Skeletal muscle satellite cell (primary cell): ENCODE data around the gene ATG2A.
A peak's percentile ranks its signal among the peaks of the same experiment; 100 is the strongest.

Experiments
- H3K27me3 ChIP-seq: 2 replicates; pipeline ENCODE4 v1.7.0; 2013; ENCODE audit warnings: low read length; ENCODE audit not compliant: control insufficient read depth, insufficient read depth
- H3K36me3 ChIP-seq: 2 replicates; pipeline ENCODE4 v1.7.0; 2013; ENCODE audit warnings: mild to moderate bottlenecking, control low read depth, low read length; ENCODE audit not compliant: insufficient read depth
- H3K4me1 ChIP-seq: 2 replicates; pipeline ENCODE4 v1.7.0; 2013; ENCODE audit warnings: low read length; ENCODE audit not compliant: control insufficient read depth, insufficient read depth
- H3K4me2 ChIP-seq: 2 replicates; pipeline ENCODE4 v1.7.0; 2013; ENCODE audit warnings: mild to moderate bottlenecking, low read length
- H3K4me3 ChIP-seq: 2 replicates; pipeline ENCODE4 v1.7.0; 2013; ENCODE audit warnings: low read length
- H3K9ac ChIP-seq: 2 replicates; pipeline ENCODE4 v1.7.0; 2013; ENCODE audit warnings: mild to moderate bottlenecking, low read depth, low read length, moderate library complexity
- H3K9me3 ChIP-seq: replicated peaks from 2 replicates; pipeline ENCODE4 v1.7.0; 2013; ENCODE audit warnings: mild to moderate bottlenecking, control low read depth, low read length

The ATG2A gene

GRCh38 chr11:64891215-64891848, 25.7 kb downstream of the ATG2A start:
- no peak overlapping the region for H3K4me3 ChIP-seq
- H3K4me1 ChIP-seq, result peaks cover 5% of the 10 kb centered on the region
- no peaks in the 10 kb centered on the region for H3K9me3 ChIP-seq
- H3K4me2 ChIP-seq, result no peak overlapping the region
- peaks cover 17% of the 10 kb centered on the region for H3K36me3 ChIP-seq
- no peaks in the 10 kb centered on the region for H3K27me3 ChIP-seq
- no peak overlapping the region for H3K9ac ChIP-seq

DNA sequence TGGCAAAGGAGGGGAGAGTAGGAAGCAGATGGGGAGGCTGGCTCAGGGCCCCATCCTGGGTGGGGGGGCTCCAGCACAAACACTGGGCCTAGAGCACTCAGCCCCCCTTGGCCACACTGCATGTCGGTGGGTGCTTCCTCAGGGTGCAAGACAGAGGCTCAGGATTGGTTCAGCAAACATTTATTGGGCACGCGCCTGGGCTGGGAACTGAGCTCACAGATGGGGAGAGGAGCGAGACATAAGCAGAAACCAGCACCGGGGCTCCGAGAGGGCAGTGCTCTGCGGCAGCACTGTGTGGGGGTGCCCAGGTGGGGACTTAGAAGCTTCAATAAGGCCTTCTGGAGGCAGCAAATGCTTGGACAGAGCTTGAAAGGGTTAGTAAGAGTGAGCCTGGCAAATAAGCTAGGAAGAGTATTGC, 26.5 kb downstream of the ATG2A start:
- Histone ChIP-seq H3K36me3 (peaks cover 10% of the 10 kb centered on the region), H3K9me3 (no peaks in the 10 kb centered on the region), H3K4me3 (no peak overlapping the region), H3K4me1 (peaks cover 13% of the 10 kb centered on the region), H3K4me2 (no peak overlapping the region), H3K9ac (no peak overlapping the region), H3K27me3 (no peaks in the 10 kb centered on the region)

GRCh38 chr11:64888729-64889511, 28.1 kb downstream of the ATG2A start:
- H3K9ac ChIP-seq, result no peak overlapping the region
- no peaks in the 10 kb centered on the region for H3K27me3 ChIP-seq
- no peak overlapping the region for H3K4me2 ChIP-seq
- H3K4me3 ChIP-seq, result no peak overlapping the region
- no peaks in the 10 kb centered on the region for H3K9me3 ChIP-seq
- H3K4me1 ChIP-seq, result peaks cover 18% of the 10 kb centered on the region
- no peaks in the 10 kb centered on the region for H3K36me3 ChIP-seq

DNA sequence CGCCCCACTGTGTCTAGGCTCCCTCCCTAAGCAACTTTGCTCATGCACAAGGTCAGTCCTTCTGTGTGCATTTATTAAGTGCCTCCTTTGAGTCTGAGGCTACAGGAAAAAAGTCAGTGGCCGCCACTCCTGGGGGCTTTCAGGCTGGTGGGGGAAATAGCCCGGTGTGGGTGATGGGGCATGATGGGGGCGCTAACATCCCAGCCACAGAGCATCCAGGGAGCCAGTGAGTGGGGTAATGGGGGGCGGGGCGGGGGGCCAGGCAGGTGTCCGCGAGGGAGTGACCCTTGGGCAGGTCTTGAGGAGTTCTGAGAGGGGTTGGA, 28.6 kb downstream of the ATG2A start:
- H3K4me2 ChIP-seq, result peak overlapping the region; percentile 82
- H3K27me3 ChIP-seq, result no peaks in the 10 kb centered on the region
- H3K4me1 ChIP-seq, result peaks cover 18% of the 10 kb centered on the region
- H3K9ac ChIP-seq, result no peak overlapping the region
- no peaks in the 10 kb centered on the region for H3K36me3 ChIP-seq
- H3K4me3 ChIP-seq, result peak overlapping the region; percentile 57
- H3K9me3 ChIP-seq, result no peaks in the 10 kb centered on the region

DNA sequence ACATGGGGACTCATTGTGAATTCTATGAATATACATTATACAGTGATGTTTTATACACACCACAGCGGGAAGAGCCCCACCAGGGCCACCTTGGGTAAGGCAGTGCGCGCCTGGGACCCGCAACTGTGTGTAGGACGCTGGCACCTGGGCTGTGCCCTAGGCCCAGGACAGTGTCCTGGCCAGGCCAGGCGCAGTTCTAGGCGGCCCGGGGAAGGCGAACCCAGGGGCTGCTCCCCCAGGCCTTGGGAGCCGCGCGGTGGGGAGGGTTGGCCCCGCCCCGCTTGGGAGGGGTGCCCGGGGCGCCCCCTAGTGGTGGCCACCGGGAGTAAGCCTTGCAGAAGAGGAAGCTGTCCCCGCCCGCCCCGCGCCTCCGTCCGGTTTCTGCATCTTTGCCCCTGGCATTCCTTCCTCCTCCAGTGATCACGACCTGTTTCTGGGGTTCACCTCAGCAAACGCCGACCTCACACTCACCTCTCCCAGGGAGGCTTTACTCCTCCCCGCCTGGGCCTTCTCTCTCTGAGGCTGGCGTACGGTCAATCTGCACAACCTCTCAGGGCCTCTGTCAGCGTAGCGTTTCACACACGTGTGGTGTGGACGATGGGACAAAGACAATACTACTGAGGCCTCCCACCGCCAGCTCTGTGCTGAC, 29.1 kb downstream of the ATG2A start:
- peak overlapping the region; percentile 57 for H3K4me3 ChIP-seq
- peaks cover 18% of the 10 kb centered on the region for H3K4me1 ChIP-seq
- peak overlapping the region; percentile 56 for H3K9ac ChIP-seq
- no peaks in the 10 kb centered on the region for H3K36me3 ChIP-seq
- H3K9me3 ChIP-seq, result no peaks in the 10 kb centered on the region
- H3K27me3 ChIP-seq, result no peaks in the 10 kb centered on the region
- H3K4me2 ChIP-seq, result peak overlapping the region; percentile 82

GRCh38 chr11:64887234-64887756, 29.7 kb downstream of the ATG2A start:
- Histone ChIP-seq H3K9ac (peak overlapping the region; percentile 56), H3K4me1 (peaks cover 18% of the 10 kb centered on the region), H3K27me3 (no peaks in the 10 kb centered on the region), H3K4me2 (no peak overlapping the region), H3K9me3 (no peaks in the 10 kb centered on the region), H3K36me3 (no peaks in the 10 kb centered on the region), H3K4me3 (no peak overlapping the region)

GRCh38 chr11:64885367-64886286, 31.4 kb downstream of the ATG2A start:
- Histone ChIP-seq H3K9ac (no peak overlapping the region), H3K4me3 (no peak overlapping the region), H3K9me3 (no peaks in the 10 kb centered on the region), H3K27me3 (no peaks in the 10 kb centered on the region), H3K36me3 (no peaks in the 10 kb centered on the region), H3K4me2 (peak overlapping the region; percentile 14), H3K4me1 (peaks cover 18% of the 10 kb centered on the region)

DNA sequence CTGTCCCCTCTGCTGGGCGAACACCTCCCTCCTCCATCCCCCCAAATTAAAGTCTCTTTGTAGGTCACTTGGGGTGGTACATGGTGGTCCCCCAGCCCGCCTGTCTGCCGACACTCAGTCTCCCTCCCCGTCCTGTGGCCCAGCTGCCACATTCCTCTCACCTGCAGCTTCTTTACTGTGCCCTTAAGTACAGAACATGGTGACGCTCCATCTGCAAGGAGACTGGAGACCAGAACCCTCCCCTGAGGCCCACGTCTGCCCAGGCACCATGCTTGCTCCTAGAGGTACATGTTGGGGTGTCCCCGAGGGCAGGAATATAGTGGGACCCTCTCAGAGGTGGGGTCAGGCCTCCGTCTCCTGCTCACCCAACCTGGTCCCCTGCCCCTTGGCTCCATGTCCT, 33.0 kb downstream of the ATG2A start:
- Histone ChIP-seq H3K36me3 (no peaks in the 10 kb centered on the region), H3K4me3 (no peak overlapping the region), H3K4me1 (peaks cover 22% of the 10 kb centered on the region), H3K9ac (no peak overlapping the region), H3K4me2 (no peak overlapping the region), H3K27me3 (no peaks in the 10 kb centered on the region), H3K9me3 (no peaks in the 10 kb centered on the region)

GRCh38 chr11:64883575-64883974, 33.4 kb downstream of the ATG2A start:
- Histone ChIP-seq H3K36me3 (no peaks in the 10 kb centered on the region), H3K4me1 (peaks cover 23% of the 10 kb centered on the region), H3K27me3 (no peaks in the 10 kb centered on the region), H3K4me2 (no peak overlapping the region), H3K9me3 (no peaks in the 10 kb centered on the region), H3K9ac (no peak overlapping the region), H3K4me3 (no peak overlapping the region)

GRCh38 chr11:64882243-64882642, 34.8 kb downstream of the ATG2A start:
- H3K9ac ChIP-seq, result no peak overlapping the region
- H3K4me1 ChIP-seq, result peaks cover 18% of the 10 kb centered on the region
- H3K9me3 ChIP-seq, result no peaks in the 10 kb centered on the region
- no peaks in the 10 kb centered on the region for H3K27me3 ChIP-seq
- no peak overlapping the region for H3K4me2 ChIP-seq
- no peaks in the 10 kb centered on the region for H3K36me3 ChIP-seq
- H3K4me3 ChIP-seq, result no peak overlapping the region

DNA sequence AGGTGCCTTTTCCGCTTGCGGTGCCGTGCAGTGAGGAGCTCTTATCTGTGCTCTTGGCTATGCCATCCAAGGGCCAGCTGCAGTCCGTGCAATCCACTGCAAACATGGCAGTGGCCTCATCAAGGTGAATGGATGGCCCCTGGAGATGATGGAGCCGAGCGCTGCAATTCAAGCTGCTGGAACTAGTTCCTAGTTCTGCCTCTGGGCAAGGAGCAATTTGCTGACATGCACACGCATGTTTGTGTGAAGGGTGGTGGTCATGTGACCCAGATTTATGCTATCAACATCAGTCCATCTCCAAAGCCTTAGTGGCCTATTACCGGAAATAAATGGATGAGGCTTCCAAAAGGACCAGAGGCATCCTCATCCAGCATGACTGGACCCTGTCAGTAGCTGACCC, 35.5 kb downstream of the ATG2A start:
- no peak overlapping the region for H3K4me3 ChIP-seq
- no peaks in the 10 kb centered on the region for H3K36me3 ChIP-seq
- no peak overlapping the region for H3K4me2 ChIP-seq
- H3K27me3 ChIP-seq, result no peaks in the 10 kb centered on the region
- peaks cover 24% of the 10 kb centered on the region for H3K4me1 ChIP-seq
- H3K9me3 ChIP-seq, result no peaks in the 10 kb centered on the region
- H3K9ac ChIP-seq, result no peak overlapping the region
